ENCODE measurements around the gene MED25.

- TF ChIP-seq CTCF (conservative IDR thresholded peaks at IDR 0.05; ENCODE audit: low read depth, low read length) (no peak), EZH2 (IDR thresholded peaks at IDR 0.05; ENCODE audit: low read length, unreplicated experiment) (no peak)
Measured at GRCh38 chr19:49782515-49782914, 35.6 kb upstream of the MED25 start.
